ENCODE results near the gene FOXD1. TPM values are rescaled to one million over a fixed set of nuclear protein-coding genes. Genes with fewer than 3 reads are reported as not detected.
A peak's percentile ranks its signal among the peaks of the same experiment; 100 is the strongest.
"Not testable (repeated sequence)": the region's sequence is repeated elsewhere in the genome, so short reads cannot be mapped to it uniquely, and the experiment has no call there.

FOXD1 gene
- total RNA-seq, 1 experiment from 2014 or later, result 5.2 TPM

DNA sequence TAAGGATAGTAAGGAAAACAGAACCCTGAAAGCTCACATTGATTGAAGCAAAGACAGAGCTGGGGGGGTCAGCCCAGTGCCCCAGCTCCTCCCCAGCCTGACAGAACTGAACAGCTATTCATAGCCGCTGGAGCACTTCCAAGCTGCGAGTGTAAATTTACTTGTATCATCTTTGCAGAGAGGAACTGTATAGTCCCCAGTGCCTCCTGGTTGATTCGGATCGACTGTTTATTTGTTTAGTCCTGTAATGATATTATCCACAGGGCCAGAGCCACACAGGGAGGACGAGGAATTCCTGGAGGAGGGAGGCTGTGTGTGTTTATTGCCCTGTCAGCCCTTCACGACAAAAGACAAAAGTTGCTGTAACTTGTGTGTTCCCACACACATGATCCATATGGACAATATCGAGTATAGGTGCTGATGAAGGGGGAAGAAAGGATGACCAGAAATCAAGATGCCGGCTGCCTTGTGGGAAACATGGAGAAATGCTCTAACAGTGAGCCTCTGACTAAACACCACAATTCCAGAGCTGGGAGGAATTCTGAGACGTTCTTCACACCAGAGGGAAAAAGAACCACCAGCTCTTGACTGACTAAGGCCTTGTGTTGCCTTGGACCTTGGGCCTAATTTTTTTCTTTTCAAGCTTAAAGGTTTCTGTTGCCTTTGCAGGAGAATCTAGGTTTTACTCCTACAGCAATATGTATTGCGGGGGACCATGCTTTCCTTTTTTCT lies 31.1 kb downstream of the FOXD1 start:
- DNase-seq (ENCODE audit: low spot score), result peak; percentile 66

DNA sequence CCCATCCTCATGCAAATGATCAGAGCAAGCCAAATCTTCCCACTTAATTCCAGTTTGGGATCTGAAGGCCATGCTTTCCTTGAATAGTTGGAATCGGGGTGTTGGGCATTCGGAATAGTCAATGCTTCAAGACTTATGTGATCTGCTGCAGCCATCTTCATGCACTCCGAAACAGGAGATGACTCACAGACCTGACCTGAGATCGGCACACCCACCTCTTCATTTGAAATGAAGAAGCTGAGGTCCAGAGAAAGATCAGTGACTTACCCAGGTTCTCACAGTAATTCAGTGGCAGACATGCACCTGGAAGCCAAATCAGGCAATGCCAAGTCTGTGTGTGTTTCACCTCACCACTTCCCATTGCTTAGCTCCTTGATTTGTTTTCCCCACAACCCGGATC lies 33.0 kb downstream of the FOXD1 start:
- DNase-seq (ENCODE audit: low spot score), result no peak

DNA sequence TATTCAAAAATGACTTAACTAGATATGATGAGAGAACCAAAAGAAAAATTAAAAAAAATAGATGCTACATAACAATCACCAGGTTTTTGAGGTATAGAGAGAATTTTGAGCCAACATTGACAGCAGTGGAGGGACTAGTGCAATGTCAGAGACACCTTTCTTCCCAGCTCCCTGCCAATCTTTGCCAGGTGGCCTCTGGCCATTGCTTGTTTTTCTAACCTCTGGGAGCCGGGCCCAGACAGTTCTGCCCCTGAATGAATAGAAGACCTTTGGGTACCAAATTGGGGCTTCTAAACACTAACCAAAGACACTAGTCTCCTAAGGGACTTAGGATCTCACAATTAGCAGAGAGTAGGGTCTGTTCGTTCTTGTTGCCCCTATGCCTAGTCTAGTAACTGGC lies 33.4 kb downstream of the FOXD1 start:
- no peak for DNase-seq (ENCODE audit: low spot score)

DNA sequence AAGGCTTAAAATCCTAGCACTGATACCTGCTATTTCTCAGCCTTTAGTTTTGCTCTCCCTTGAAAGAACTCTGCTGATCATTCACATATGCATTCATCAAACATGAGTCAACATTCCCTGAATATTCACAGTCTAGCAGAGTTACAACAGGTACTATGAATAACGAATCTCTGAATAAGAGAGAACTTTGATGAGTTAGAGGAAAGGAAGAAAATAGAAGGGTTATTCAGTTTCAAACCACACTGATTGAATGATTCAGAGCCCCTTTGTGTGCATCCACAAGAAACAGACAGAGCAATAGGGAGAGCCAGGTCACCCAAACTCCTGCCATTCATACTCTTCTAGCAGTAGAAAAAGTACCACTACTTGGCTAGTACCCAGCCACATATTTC lies 36.0 kb downstream of the FOXD1 start:
- DNase-seq (ENCODE audit: low spot score), result no peak

DNA sequence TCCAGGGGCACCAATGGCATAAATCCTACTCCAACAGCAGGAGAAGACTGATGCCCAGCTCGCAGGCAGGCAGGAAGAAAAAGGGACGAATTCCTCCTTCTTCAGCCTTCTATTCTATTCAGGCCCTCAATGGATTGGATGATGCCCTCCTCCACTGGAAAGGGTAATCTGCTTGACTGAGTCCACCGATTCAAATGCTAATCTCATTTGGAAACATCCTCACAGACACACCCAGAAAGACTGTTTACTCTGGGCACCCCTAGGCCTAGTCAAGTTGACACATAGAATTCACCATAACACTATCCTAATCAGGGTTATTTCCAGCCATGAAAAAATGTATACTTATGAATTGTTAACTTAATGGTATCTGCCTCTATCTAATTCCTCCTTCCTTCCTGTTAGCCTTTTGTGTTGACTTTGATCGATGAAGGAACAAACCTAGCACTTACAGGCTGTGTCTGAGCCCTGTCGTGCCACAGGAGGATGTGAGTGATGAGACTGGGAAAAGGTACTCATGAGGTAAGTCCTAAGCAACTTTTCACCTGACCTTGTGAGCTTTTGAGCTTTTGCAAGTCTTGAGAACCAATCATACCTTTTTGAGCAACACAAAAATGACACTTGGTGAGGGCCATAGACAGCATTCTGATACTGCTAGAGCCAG lies 36.5 kb downstream of the FOXD1 start:
- DNase-seq (ENCODE audit: low spot score), result no peak

DNA sequence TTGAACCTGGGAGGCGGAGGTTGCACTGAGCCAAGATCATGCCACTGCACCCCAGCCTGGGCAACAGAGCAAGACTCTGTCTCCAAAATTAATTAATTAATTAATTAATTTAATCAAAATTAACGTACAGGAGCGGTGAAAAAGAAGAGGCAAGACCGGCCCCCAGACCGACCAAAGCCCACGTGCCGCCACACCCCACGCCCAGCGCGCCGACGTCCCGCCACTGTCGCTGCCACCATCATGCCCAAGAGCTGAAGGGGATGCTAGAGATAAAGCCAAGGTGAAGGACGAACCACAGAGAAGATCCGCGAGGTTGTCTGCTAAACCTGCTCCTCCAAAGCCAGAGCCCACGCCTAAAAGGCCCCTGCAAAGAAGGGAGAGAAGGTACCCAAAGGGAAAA lies 38.6 kb downstream of the FOXD1 start:
- DNase-seq (ENCODE audit: low spot score), result not testable (repeated sequence)

DNA sequence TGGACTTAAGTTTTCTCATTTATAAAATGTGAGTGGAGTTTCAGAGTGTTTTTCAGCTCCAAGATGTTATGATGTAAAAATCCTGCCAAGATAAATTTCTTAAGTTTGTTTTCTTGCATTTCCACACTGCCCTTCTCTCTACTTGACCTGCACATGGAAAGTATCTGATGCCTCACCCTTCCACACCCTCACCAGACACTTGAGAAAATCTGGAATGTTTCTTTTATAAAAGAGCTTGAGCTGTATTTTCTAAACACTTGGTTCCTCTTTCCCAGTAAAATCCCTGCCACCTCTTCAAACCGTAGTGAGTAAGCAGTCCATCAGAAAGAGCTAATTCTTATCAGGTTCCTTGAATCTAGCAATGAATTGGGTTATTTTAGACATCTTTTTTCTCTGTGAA lies 42.9 kb downstream of the FOXD1 start:
- DNase-seq (ENCODE audit: low spot score), result no peak

DNA sequence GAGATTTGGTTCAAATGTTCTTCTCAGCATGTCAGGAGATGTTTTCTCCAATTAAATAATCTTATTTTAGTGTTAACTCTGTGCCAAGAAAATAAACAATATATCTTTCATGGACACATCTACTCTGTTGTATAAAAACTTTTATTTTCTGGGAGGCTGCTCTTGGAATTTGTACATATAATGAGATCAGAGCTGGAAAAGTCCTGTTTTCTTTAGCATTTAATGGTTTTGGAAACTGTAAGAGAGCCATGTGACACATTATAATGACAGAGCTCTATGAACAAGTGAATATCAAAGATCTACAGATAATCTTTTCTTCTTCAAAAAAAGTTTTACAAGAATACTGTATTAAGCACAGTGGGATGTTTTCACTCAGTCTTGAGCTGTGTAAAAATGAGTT lies 48.8 kb downstream of the FOXD1 start:
- DNase-seq (ENCODE audit: low spot score), result no peak

Other genes starting within 250 kb of the FOXD1 start
- gene BTF3, start 49.7 kb upstream of the FOXD1 start, total RNA-seq (2014; rRNA removed; shearing (Covaris generic)), result 423 and 608 TPM in 2 replicates
- 10.8 and 11.7 TPM in 2 replicates for gene ANKRA2, start 116.9 kb upstream of the FOXD1 start, total RNA-seq (2014; rRNA removed; shearing (Covaris generic))
- 20.8 and 23.2 TPM in 2 replicates for gene UTP15, start 117.0 kb upstream of the FOXD1 start, total RNA-seq (2014; rRNA removed; shearing (Covaris generic))
- 1.7 and 3.1 TPM in 2 replicates for gene ARHGEF28, start 177.4 kb upstream of the FOXD1 start, total RNA-seq (2014; rRNA removed; shearing (Covaris generic))